Neuron (in vitro differentiated cells): ENCODE measurements around the gene PRR5.

Experiments
- H2AFZ ChIP-seq: one replicate; pipeline ENCODE4 v1.6.1; 2013; ENCODE audit warnings: low read depth, mild to moderate bottlenecking, inconsistent platforms, low read length, moderate library complexity
- H3K27me3 ChIP-seq: one replicate; pipeline ENCODE4 v1.6.1; 2013; ENCODE audit warnings: low read length; ENCODE audit not compliant: insufficient read depth
- H3K36me3 ChIP-seq: one replicate; pipeline ENCODE4 v1.6.1; 2013; ENCODE audit warnings: low read length; ENCODE audit not compliant: insufficient read depth
- H3K4me1 ChIP-seq: one replicate; pipeline ENCODE4 v1.6.1; 2013; ENCODE audit warnings: low read length; ENCODE audit not compliant: insufficient read depth
- H3K4me3 ChIP-seq: 2 replicates; pipeline ENCODE4 v1.5.1; 2013; ENCODE audit warnings: mild to moderate bottlenecking, low read length, moderate library complexity
- H3K9me3 ChIP-seq: one replicate; pipeline ENCODE4 v1.6.1; 2013; ENCODE audit warnings: low read length

The PRR5 gene

DNA sequence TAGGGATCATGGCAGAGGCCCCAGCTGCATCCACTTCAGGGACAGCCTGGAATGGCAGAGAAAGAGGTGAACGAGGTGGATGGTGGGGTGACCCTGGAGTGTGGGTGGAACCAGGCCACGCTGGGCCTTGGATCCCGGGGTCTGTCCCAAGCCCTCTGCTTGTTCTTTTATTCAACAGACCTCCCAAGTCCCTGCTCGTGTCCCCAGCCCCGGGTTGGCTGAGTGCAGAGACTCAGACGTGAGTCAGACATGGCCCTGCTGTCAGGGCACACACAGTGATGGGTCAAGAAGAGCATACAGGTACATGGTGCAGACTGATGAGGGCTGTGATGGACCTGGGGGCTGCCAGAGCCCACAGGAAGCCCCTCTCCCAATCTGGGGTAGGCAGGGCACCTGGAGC is 57.0 kb downstream of the PRR5 start:
- H2AFZ ChIP-seq = no peak overlapping the region
- peaks cover 20% of the 10 kb centered on the region for H3K27me3 ChIP-seq
- H3K4me1 ChIP-seq = no peaks in the 10 kb centered on the region
- H3K4me3 ChIP-seq = no peak overlapping the region
- H3K9me3 ChIP-seq = peaks cover 4% of the 10 kb centered on the region
- no peaks in the 10 kb centered on the region for H3K36me3 ChIP-seq

DNA sequence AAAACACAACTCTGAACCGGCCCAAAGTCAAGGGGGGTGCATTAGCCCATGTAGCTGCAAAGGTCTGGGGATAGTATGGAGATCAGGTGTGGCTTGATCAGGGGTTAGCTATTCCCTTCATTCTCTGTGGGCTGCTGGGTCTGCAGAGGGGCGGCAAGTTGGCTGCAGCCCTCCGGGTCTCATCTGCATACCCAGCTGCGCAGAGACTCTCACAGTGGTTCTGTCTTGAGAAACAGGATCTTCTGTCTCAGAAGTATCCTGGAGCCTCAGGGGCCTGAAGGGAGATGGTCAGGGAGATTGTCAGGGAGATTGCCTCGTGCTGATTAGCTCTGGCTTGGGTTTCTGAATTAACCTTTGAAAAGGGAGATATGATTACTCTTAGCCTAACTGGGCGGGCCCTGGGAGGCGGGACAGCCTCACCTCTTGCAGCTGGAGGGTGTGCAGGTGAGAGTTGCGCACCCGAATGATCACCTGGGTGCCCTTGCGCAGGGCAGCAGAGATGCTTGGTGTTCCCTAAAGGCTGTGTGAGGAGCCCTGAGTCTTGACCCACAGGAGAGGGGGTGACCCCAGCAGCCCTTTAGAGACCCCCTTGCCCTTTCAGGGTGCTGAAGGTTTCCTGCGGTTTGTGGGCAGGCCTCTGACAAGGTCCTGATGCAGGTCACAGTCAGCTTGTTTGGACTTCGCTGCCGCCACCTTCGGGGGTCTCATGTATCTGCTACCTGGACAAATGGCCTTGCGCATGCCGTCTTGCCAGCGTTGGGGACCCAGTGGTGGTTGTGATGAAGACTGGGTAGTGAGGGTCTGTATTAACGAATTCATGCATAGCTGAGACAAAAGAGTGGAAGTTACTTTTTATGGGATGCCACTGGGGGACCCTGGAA is 57.7 kb downstream of the PRR5 start:
- H3K4me3 ChIP-seq = no peak overlapping the region

DNA sequence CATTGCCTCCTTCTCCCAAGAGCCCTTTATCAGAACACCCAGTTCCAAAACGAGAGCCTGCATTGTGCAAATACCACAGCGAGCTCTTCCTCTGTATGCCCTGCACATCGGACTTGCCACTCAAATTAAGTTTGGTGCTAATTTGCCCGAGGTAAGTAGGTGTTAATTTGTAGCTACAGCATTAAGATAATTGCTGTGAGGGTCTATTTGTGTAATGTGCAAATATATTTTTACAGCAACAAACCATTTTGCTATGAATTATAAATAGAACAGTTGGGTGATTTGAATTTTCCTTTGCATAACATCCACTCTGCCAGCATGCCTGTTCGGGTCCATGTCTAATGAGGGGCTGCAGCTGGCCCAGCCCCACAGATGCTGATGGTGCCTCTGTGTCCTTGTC is 58.5 kb downstream of the PRR5 start:
- Histone ChIP-seq H3K27me3 (peaks cover 11% of the 10 kb centered on the region), H3K9me3 (no peaks in the 10 kb centered on the region), H3K4me1 (no peaks in the 10 kb centered on the region), H2AFZ (no peak overlapping the region), H3K4me3 (no peak overlapping the region), H3K36me3 (no peaks in the 10 kb centered on the region)

More for the DNA sequence above, 57.7 kb downstream of the PRR5 start:
- Histone ChIP-seq H3K27me3 (peaks cover 18% of the 10 kb centered on the region), H2AFZ (no peak overlapping the region), H3K9me3 (peaks cover 4% of the 10 kb centered on the region), H3K4me1 (no peaks in the 10 kb centered on the region), H3K36me3 (no peaks in the 10 kb centered on the region)

DNA sequence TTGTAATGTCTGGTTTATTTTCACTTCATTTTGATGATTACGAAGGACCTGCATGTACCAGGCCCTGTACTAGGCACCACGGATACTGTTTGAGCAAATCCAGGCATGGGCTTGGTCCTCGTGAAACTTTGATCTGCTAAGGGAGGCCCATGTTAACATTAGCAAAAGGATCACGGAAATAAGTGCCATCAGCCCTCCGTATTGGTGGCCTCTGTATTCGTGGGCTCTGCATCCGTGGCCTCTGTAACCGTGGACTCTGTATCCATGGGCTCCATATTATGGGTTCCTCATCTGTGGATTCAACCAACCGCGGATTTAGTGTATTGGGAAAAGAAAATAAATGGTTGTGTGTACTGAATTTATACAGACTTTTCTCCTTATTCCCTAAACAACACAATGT is 59.0 kb downstream of the PRR5 start:
- Histone ChIP-seq H3K9me3 (no peaks in the 10 kb centered on the region), H3K36me3 (no peaks in the 10 kb centered on the region), H2AFZ (no peak overlapping the region), H3K4me1 (no peaks in the 10 kb centered on the region), H3K4me3 (no peak overlapping the region), H3K27me3 (peaks cover 9% of the 10 kb centered on the region)

DNA sequence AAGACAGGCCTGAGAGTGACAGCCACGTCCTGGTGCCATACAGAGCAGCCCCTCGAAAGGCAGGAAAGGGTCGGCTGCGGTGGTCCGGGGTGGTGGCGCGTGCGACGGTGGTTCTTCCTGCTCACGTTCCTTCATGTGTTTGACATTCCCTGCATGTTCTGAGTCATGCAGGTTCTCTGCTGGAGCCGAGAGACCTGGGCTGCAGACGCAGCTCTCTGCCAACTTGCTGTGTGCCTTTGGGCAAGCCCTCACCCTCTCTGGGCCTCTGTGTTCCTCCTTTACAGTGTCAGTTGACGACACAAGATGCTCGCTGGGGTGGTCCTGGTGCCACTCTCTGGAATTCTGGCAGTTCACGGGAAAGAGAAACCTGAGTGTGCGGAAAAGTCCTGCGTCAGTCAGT is 62.4 kb downstream of the PRR5 start:
- Histone ChIP-seq H3K9me3 (no peaks in the 10 kb centered on the region), H3K36me3 (no peaks in the 10 kb centered on the region), H3K27me3 (peaks cover 12% of the 10 kb centered on the region), H3K4me1 (no peaks in the 10 kb centered on the region), H2AFZ (no peak overlapping the region), H3K4me3 (no peak overlapping the region)

DNA sequence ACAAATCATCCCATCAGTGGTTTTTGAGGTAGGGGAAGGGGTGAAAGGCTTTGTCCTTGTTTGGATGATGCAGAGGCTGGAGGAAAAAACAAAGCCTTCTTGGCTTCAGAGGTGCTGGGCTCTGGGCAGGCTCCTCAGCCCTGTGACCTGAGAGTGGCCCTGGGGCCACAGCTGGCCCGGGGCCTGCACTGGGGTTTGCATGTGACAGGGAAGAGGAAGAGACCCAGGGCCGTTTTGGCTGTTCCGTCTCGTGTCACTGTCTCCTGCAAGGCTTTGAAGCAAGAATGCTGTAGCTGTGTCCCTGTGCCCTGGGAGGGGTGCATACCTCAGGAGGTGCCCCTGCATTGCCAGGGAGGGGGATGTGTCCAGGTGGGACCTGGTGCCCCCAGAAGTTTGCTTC is 63.0 kb downstream of the PRR5 start:
- Histone ChIP-seq H2AFZ (no peak overlapping the region), H3K9me3 (no peaks in the 10 kb centered on the region), H3K4me1 (no peaks in the 10 kb centered on the region), H3K27me3 (peaks cover 8% of the 10 kb centered on the region), H3K4me3 (no peak overlapping the region), H3K36me3 (no peaks in the 10 kb centered on the region)

DNA sequence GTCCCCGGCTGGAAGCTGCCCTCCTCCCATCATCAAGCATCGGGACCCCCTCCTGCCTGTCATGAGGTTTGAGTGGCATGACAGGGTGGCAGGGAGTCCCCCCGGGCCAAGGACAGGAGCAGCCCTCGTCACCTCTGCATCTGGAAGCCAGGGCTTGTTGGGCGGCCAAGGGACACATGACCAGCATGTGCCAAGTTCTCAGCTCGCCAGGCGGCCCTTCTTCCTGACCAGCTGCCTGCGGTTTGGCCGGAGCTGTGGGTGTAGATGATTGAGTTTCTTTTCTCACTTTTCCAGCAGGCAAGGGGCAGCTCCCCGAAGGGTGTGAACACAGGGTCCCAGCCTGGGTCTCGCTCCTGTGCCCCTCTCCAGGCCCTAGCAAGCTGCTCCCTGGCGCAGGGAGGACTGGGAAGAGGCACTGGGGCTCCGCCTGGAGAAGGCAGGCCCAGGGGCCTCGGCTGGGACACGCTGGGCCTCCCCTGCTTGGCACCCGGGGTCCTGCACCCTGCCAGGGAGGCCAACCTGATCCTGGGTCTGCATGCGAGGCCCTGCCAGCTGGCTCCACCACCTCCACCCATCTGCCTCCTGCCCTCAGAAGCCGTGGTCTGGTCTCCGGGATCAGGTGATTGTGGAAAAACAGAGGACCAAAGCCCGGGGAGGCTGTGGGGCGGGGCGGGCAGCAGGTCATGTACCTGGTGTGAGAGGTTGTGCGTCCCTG is 63.7 kb downstream of the PRR5 start:
- no peaks in the 10 kb centered on the region for H3K9me3 ChIP-seq
- no peak overlapping the region for H3K4me3 ChIP-seq
- H2AFZ ChIP-seq = no peak overlapping the region
- no peaks in the 10 kb centered on the region for H3K4me1 ChIP-seq
- H3K36me3 ChIP-seq = no peaks in the 10 kb centered on the region
- H3K27me3 ChIP-seq = peaks cover 6% of the 10 kb centered on the region

DNA sequence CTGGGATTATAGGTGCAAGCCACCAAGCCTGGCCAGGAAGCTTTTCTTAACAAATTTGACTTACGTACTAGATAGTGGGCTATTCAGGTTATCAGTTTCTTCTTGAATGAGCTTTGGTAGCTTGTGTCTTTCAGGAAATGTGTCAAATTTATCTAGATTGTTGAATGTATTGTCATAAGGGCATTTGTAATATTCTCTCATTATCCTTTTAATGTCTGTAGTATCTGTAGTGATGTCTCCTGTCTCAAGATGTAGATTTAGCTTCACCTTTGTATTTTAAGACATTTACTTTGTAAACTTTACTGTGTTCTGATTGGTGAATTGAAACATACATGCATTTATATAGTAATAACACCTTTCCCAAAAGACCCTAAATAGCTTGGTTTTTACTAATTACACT is 71.1 kb downstream of the PRR5 start:
- H3K9me3 ChIP-seq = no peaks in the 10 kb centered on the region
- H3K36me3 ChIP-seq = no peaks in the 10 kb centered on the region
- no peaks in the 10 kb centered on the region for H3K4me1 ChIP-seq
- H3K27me3 ChIP-seq = no peaks in the 10 kb centered on the region
- no peak overlapping the region for H2AFZ ChIP-seq
- H3K4me3 ChIP-seq = no peak overlapping the region

DNA sequence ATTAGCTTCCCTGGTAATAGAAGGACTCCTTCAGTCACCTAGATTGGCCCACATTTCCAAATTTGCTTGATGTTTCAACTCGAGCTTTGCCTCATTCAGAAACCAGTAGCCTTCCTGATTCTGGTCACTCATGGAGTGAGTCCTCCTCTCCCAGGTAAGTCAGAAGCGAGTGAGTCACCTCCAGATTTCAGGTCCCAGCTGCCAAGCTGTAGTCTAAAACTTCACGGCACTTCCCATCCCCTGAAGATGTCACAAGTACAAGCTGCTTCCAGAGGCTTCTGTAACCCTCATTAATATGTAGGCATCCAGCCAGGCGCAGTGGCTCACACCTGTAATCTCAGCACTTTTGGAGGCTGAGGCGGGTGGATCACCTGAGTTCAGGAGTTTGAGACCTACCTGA is 73.9 kb downstream of the PRR5 start:
- Histone ChIP-seq H3K36me3 (no peaks in the 10 kb centered on the region), H3K4me3 (no peak overlapping the region), H3K4me1 (no peaks in the 10 kb centered on the region), H2AFZ (no peak overlapping the region), H3K27me3 (no peaks in the 10 kb centered on the region), H3K9me3 (no peaks in the 10 kb centered on the region)

DNA sequence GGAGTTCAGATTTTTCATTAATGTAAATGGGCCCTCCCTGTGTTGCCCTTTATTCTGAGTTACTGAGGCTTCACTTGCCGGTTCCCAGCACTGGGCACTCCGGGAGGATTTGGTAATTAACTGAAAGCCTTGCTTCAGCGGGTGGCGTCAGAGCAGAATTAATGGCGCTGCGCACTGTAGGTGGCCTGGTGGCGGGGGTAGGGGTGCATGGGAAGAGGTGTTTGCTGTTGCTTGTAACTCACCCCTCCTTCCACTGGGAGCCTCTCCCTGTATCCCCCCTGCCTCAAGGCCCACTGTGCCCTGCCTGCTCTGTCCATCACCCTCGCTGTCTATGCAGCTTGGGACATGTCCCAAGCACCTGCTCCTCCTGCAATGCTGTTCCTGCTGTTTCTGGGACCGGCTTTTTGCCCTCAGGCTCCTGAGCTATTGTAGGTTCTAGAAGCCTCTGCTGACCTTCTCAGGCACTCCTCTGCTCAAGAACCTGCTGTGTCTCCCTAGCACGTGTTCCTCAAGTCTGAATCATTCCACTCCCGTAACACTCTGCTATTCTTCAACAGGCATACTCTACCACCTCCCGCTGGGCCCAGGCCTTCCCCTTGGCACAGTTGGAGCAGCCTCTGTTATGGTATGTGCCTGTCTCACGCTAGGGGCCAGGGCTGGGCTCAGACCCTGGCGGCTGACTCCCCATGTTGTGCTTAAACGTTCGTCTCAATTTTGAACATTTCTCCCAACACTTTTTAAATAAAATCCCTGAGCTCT is 74.8 kb downstream of the PRR5 start:
- H2AFZ ChIP-seq = no peak overlapping the region
- no peak overlapping the region for H3K4me3 ChIP-seq
- H3K4me1 ChIP-seq = no peaks in the 10 kb centered on the region
- no peaks in the 10 kb centered on the region for H3K27me3 ChIP-seq
- no peaks in the 10 kb centered on the region for H3K9me3 ChIP-seq
- H3K36me3 ChIP-seq = no peaks in the 10 kb centered on the region

DNA sequence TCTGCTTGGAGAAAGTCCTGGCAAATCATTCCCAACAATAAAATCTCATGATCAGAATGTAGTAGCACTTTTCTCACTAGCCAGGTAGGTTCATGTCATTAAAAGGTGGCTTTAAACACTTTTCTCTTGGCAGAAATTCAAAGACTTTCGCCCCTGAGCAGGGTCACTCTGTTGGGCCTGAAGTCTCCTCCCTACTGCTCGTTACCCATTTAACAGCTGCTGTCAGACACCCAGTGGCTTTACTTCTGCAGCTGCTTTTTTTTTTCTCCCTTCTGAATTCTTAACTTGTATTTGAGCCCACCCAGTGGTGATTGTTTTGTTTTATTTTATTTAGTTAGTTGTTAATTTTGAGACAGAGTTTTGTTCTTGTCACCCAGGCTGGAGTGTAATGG is 75.4 kb downstream of the PRR5 start:
- Histone ChIP-seq H3K9me3 (no peaks in the 10 kb centered on the region), H3K27me3 (no peaks in the 10 kb centered on the region), H3K36me3 (no peaks in the 10 kb centered on the region), H3K4me1 (no peaks in the 10 kb centered on the region), H3K4me3 (no peak overlapping the region), H2AFZ (no peak overlapping the region)

DNA sequence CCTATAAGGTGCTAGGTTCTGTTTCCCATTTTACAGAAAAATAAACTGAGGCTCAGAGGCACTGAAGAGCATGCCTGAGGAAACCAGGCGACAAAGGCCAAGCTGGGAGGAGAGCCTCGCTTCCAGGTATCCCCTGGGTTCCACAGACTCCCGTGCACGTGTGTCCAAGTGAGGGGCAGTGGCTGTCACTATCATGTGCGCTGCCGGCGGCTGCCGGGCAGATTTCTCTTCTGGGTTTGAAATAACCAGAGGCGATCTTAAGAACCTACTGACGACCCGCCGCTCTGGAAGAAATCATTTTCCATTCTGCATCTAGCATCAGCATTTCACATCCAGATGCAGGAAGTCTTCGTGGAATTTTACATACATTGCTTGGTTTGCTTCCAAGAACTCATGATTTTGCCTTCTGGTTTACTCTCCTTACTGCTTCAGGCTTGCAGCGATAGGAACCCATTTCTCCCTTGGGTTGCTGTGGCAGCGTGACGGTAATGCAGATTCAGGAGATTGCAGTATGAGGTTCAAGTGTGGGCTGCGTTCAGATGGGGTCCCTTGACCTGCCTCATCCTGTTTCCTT is 79.0 kb downstream of the PRR5 start:
- Histone ChIP-seq H3K9me3 (no peaks in the 10 kb centered on the region), H3K27me3 (no peaks in the 10 kb centered on the region), H2AFZ (no peak overlapping the region), H3K36me3 (no peaks in the 10 kb centered on the region), H3K4me3 (no peak overlapping the region), H3K4me1 (no peaks in the 10 kb centered on the region)
